GM12865 (cell line): Measurements from ENCODE around the gene OR2L13.

Experiments
- DNase-seq: peaks from one replicate; pipeline ENCODE4 v3.0.0; 2010; ENCODE audit warnings: low read depth
- H3K4me3 ChIP-seq: 2 replicates; pipeline ENCODE4 v1.5.1; 2011; ENCODE audit warnings: mild to moderate bottlenecking, low read depth, low read length, control low read depth
- CTCF ChIP-seq: IDR thresholded peaks from 2 replicates; pipeline ENCODE4 v1.5.1; 2011; ENCODE audit warnings: low read length, control low read depth, low read depth, inconsistent platforms; ENCODE audit not compliant: insufficient read depth; ENCODE audit errors: missing control alignments

OR2L13 gene

GRCh38 chr1:248094884-248095283 lies at the start of gene OR2L13:
TSS of gene OR2L13 (plus strand) at chr1:248095184. CDS start at chr1:248099376, 4,192 bp downstream.
- no peak for TF ChIP-seq CTCF
- no peak within 1 kb of the TSS for H3K4me3 ChIP-seq
- DNase-seq, result no peak

DNA sequence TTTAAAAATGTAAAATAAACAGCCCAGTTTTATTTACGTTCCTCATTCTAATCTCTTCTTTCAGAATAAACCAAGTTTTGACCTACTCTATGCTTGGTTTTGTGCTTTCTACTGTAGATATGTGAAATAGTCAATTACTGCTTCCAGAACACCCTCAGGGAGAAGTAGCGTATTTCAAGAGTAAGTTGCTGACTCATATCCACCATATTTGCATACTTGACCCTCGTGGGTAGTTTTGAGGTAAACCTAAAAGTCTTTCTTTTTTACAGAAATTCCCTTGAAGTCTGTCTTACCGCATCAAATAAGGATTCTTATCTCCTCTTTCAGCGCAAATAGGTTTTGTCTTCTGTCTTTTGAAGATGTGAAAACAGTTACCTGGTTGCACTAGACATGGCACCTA lies 49.8 kb upstream of the OR2L13 start:
- no peak for TF ChIP-seq CTCF
- H3K4me3 ChIP-seq, result no peak overlapping the region

GRCh38 chr1:248046536-248046935 lies 48.4 kb upstream of the OR2L13 start, which contains the start of gene OR2L3:
TSS of gene OR2L3 (plus strand) at chr1:248046836. CDS start at chr1:248060682, 13,846 bp downstream.
- no peak for DNase-seq
- TF ChIP-seq CTCF, result no peak
- no peak within 1 kb of the TSS for H3K4me3 ChIP-seq

More for the DNA sequence above, 49.8 kb upstream of the OR2L13 start:
- no peak for DNase-seq

GRCh38 chr1:248047008-248047407 lies 48.0 kb upstream of the OR2L13 start:
- no peak for TF ChIP-seq CTCF
- no peak for DNase-seq
- H3K4me3 ChIP-seq, result no peak overlapping the region

GRCh38 chr1:248054671-248055070 lies 40.3 kb upstream of the OR2L13 start:
- DNase-seq, result no peak
- H3K4me3 ChIP-seq, result no peak overlapping the region
- no peak for TF ChIP-seq CTCF

DNA sequence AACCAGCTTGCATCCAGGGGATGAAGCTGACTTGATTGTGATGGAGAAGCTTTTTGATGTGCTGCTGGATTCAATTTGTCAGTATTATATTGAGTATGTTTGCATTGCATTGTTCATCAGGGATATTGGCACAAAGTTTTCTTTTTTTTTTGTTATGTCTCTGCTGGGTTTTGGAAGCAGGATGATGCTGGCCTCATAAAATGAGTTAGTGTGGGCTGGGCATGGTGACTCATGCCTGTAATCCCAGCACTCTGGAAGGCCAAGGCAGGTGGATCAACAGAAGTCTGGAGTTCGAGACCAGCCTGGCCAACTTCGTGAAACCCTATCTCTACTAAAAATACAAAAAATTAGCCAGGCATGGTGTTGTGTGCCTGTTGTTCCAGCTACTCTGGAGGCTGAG lies 39.7 kb upstream of the OR2L13 start:
- no peak for DNase-seq
- TF ChIP-seq CTCF, result no peak
- H3K4me3 ChIP-seq, result no peak overlapping the region

GRCh38 chr1:248065071-248065470 lies 29.9 kb upstream of the OR2L13 start:
- DNase-seq, result no peak
- no peak overlapping the region for H3K4me3 ChIP-seq
- no peak for TF ChIP-seq CTCF
